Colonic mucosa (tissue), 4 donors: Measurements from ENCODE around the gene TMEM120B. TPM values are rescaled to one million over a fixed set of nuclear protein-coding genes. Genes with fewer than 3 reads are reported as not detected.

ENCODE experiments used
- DNase-seq: peaks from one replicate; pipeline ENCODE4 v3.0.0-alpha.2; 2020
- H3K27ac ChIP-seq: fragments of 200-600 bp; one replicate; pipeline ENCODE4 v1.8.0; 2021
- H3K27me3 ChIP-seq: fragments of 200-600 bp; one replicate; pipeline ENCODE4 v1.8.0; 2021
- H3K36me3 ChIP-seq: fragments of 200-600 bp; one replicate; pipeline ENCODE4 v1.8.0; 2021
- H3K4me1 ChIP-seq: fragments of 200-600 bp; one replicate; pipeline ENCODE4 v1.8.0; 2021; ENCODE audit warnings: mild to moderate bottlenecking
- H3K4me3 ChIP-seq: fragments of 200-600 bp; one replicate; pipeline ENCODE4 v1.8.0; 2021
- H3K9ac ChIP-seq, 2 donors: one replicate each; pipeline ENCODE4 v1.7.0; 2013; ENCODE audit warnings: control low read depth in 2 of 2, low read depth in 2 of 2, low read length in 2 of 2
- H3K9me3 ChIP-seq: fragments of 200-600 bp; one replicate; pipeline ENCODE4 v1.8.0; 2021
- intact Hi-C: fragments of 100-400 bp; cut with DNase I; formaldehyde crosslinking; loops from one replicate; pipeline ENCODE4 v1.14.1; 2022
- total RNA-seq, 2 donors: library from RNA; stranded (reverse); fragmentation: NEBNext Ultra II Directional in 1 of 2; extraction: Animal tissue kit (Norgen Biotek cat#: 25700) in 1 of 2; gene quantifications; one replicate each; pipeline ENCODE4 v1.2.1, GENCODE V29; 2021
- TF ChIP-seq, protein P1 (sequence below): fragments of 200-600 bp; IDR thresholded peaks from one replicate; pipeline ENCODE4 v1.8.0; 2022; ENCODE audit warnings: antibody characterized with exemption, mild to moderate bottlenecking
- donor health status: healthy.
- donor health status: DM: no; HTN: no; CAD: no.
- donor health status: DM: no; HTN: no; CAD: no.

Gene TMEM120B
- total RNA-seq, 2 donors from 2014 or later = 3.9 to 6.5 TPM

- Histone ChIP-seq H3K36me3 (no peaks in the 10 kb centered on the region), H3K27me3 (no peaks in the 10 kb centered on the region), H3K4me3 (no peak overlapping the region), H3K4me1 (no peaks in the 10 kb centered on the region), H3K27ac (no peak overlapping the region), H3K9ac (no peak overlapping the region), H3K9me3 (no peaks in the 10 kb centered on the region)
- TF ChIP-seq, protein P1, sequence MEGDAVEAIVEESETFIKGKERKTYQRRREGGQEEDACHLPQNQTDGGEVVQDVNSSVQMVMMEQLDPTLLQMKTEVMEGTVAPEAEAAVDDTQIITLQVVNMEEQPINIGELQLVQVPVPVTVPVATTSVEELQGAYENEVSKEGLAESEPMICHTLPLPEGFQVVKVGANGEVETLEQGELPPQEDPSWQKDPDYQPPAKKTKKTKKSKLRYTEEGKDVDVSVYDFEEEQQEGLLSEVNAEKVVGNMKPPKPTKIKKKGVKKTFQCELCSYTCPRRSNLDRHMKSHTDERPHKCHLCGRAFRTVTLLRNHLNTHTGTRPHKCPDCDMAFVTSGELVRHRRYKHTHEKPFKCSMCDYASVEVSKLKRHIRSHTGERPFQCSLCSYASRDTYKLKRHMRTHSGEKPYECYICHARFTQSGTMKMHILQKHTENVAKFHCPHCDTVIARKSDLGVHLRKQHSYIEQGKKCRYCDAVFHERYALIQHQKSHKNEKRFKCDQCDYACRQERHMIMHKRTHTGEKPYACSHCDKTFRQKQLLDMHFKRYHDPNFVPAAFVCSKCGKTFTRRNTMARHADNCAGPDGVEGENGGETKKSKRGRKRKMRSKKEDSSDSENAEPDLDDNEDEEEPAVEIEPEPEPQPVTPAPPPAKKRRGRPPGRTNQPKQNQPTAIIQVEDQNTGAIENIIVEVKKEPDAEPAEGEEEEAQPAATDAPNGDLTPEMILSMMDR = no peak
- DNase-seq = no peak
- intact Hi-C loops = no loop called here
These were observed 6.2 kb downstream of the TMEM120B start for GRCh38 chr12:121718653-121719239.

DNA sequence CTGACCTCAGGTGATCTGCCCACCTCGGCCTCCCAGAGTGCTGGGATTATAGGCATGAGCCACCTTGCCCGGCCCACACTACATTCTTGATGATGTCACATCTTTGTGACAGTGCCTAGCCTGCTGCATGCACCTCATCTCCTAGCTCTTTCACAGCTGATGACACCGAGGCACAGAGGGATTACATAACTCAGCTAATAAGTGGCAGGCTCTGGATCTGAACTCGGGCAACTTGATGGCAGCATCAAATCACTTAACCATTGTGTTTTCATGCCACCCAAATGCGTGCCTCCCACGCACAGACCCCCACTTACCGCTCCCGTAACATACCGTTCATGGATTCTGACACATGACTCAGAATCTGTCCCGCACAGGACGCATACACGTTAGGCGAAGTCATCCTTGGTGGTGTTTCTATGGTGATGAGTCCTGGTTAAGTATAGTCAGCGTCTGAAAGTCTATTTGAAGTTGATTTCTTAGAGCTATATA lies 7.4 kb downstream of the TMEM120B start:
- intact Hi-C loops = no loop called here
- no peaks in the 10 kb centered on the region for H3K27me3 ChIP-seq
- H3K9ac ChIP-seq = no peak overlapping the region
- H3K4me3 ChIP-seq = no peak overlapping the region
- no peaks in the 10 kb centered on the region for H3K36me3 ChIP-seq
- no peak overlapping the region for H3K27ac ChIP-seq
- H3K9me3 ChIP-seq = no peaks in the 10 kb centered on the region
- TF ChIP-seq, protein P1 = no peak
- no peak for DNase-seq
- H3K4me1 ChIP-seq = no peaks in the 10 kb centered on the region

DNA sequence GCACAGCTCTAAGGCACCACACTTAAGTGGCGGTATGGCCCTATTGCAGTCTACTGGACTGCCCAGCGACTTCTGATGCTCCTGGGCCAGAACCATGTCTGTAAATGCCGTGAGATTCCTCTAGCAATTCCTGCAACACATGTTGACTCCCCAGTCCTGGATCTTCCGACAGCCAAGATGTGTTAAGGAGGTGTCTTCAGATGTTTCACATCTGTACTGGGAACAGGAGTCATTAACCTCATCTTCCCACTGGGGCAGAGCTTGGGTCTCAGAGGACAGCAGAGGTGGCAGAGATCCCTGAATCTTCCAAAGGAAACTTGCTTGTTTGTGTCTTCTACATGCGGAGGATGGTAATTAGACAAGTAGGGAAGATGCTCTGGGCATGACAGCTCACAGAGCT lies 8.2 kb downstream of the TMEM120B start:
- intact Hi-C loops = no loop called here
- H3K9ac ChIP-seq = no peak overlapping the region
- no peaks in the 10 kb centered on the region for H3K4me1 ChIP-seq
- no peaks in the 10 kb centered on the region for H3K36me3 ChIP-seq
- H3K27me3 ChIP-seq = no peaks in the 10 kb centered on the region
- H3K27ac ChIP-seq = no peak overlapping the region
- TF ChIP-seq, protein P1 = no peak
- no peak for DNase-seq
- no peaks in the 10 kb centered on the region for H3K9me3 ChIP-seq
- no peak overlapping the region for H3K4me3 ChIP-seq

GRCh38 chr12:121722511-121722910 lies 10.0 kb downstream of the TMEM120B start:
- no peak for DNase-seq
- TF ChIP-seq, protein P1 = no peak
- Histone ChIP-seq H3K27ac (no peak overlapping the region), H3K36me3 (no peaks in the 10 kb centered on the region), H3K9me3 (no peaks in the 10 kb centered on the region), H3K9ac (no peak overlapping the region), H3K4me1 (no peaks in the 10 kb centered on the region), H3K27me3 (no peaks in the 10 kb centered on the region), H3K4me3 (no peak overlapping the region)
- intact Hi-C loops = no loop called here

- TF ChIP-seq, protein P1 = no peak
- no peak overlapping the region for H3K9ac ChIP-seq
- no peaks in the 10 kb centered on the region for H3K36me3 ChIP-seq
- no peak for DNase-seq
- no peaks in the 10 kb centered on the region for H3K9me3 ChIP-seq
- no peak overlapping the region for H3K27ac ChIP-seq
- H3K27me3 ChIP-seq = no peaks in the 10 kb centered on the region
- no peak overlapping the region for H3K4me3 ChIP-seq
- H3K4me1 ChIP-seq = no peaks in the 10 kb centered on the region
- intact Hi-C loops = no loop called here
These were observed 10.6 kb downstream of the TMEM120B start for GRCh38 chr12:121723200-121723599.
